Uterus (tissue), 4 donors: ENCODE results near the gene LHX6. TPM values are rescaled to one million over a fixed set of nuclear protein-coding genes. Genes with fewer than 3 reads are reported as not detected.
A peak's percentile ranks its signal among the peaks of the same experiment; 100 is the strongest.

Experiments used
- DNase-seq, 2 donors: peaks; one replicate each; pipeline ENCODE4 v3.0.0-alpha.2; 2019 to 2020
- H3K27ac ChIP-seq, 2 donors: fragments of 200-600 bp; sonication (generic); 1 replicate in 1 of 2; 2 replicates in 1 of 2; pipeline ENCODE4 v1.5.1; 2016 to 2018
- H3K27me3 ChIP-seq, 2 donors: fragments of 200-600 bp; sonication (generic); one replicate each; pipeline ENCODE4 v1.5.1; 2018 to 2019; ENCODE audit warnings: control low read depth in 1 of 2
- H3K36me3 ChIP-seq, 2 donors: fragments of 200-600 bp; sonication (generic); one replicate each; pipeline ENCODE4 v1.5.1; 2019; ENCODE audit warnings: control low read depth in 1 of 2
- H3K4me1 ChIP-seq, 2 donors: fragments of 200-600 bp; sonication (generic); one replicate each; pipeline ENCODE4 v1.5.1; 2018 to 2019; ENCODE audit warnings: control low read depth in 1 of 2
- H3K4me3 ChIP-seq, 2 donors: fragments of 200-600 bp; sonication (generic); 1 replicate in 1 of 2; 2 replicates in 1 of 2; pipeline ENCODE4 v1.5.1; 2018 to 2019; ENCODE audit warnings: mild to moderate bottlenecking in 1 of 2
- H3K9me3 ChIP-seq, 2 donors: fragments of 200-600 bp; sonication (generic); one replicate each; pipeline ENCODE4 v1.5.1; 2019; ENCODE audit warnings: control low read depth in 1 of 2
- POLR2A ChIP-seq, 2 donors: fragments of 450-650 bp; IDR thresholded peaks; one replicate each; pipeline ENCODE4 v1.6.1; 2016; ENCODE audit warnings: antibody characterized with exemption in 2 of 2, mild to moderate bottlenecking in 1 of 2, moderate library complexity in 1 of 2
- intact Hi-C: fragments of 100-400 bp; cut with DNase I; formaldehyde crosslinking; loops from one replicate; pipeline ENCODE4 v1.15.1; 2023; ENCODE audit warnings: low total_unique reads
- total RNA-seq, 4 donors: library from RNA; depleted of rRNA in 3 of 4; stranded (reverse); fragments of >200 nt in 3 of 4; gene quantifications; one replicate each; pipeline versions ENCODE4 v1.1.0 to v1.2.4, GENCODE V29; 2014 to 2023
- TF ChIP-seq, protein P1 (sequence below), 4 experiments: fragments of 200-600 bp in 2 of 4; fragments of 450-650 bp in 2 of 4; sonication (generic) in 2 of 4; IDR thresholded peaks; one replicate each; pipeline ENCODE4 v1.5.1; 2016 to 2019; ENCODE audit warnings: antibody characterized with exemption in 4 of 4, mild to moderate bottlenecking in 2 of 4, moderate library complexity in 1 of 4
- donor health status: DM: yes; HTN: yes; CAD: no.

LHX6 gene
- total RNA-seq, 4 donors from 2014 or later: 3.1 to 20.2 (median 12.2) TPM

DNA sequence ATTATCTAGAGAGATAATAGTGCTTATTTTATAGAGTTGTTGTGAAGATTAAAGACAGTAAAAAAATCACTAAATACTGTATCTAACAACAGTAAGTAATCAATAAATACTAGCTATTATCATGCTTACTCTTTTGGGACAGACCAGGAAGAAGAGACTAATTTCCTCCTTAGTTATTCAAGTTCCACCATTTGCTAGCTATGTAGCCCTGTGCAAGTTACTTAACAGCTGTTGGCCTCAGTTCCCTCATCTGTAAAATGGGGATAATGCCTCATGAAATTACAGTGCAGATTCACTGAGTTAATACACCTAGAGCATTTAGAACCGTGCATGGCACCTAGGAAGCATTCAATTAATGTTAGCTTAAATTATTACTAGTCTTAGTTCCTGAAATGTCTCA, 33.3 kb upstream of the LHX6 start:
- peaks cover 15 to 24% of the 10 kb centered on the region in 2 donors for H3K4me1 ChIP-seq
- H3K4me3 ChIP-seq: no peak overlapping the region
- no peaks in the 10 kb centered on the region for H3K36me3 ChIP-seq
- no peaks in the 10 kb centered on the region for H3K27me3 ChIP-seq
- intact Hi-C loops: no loop called here
- H3K9me3 ChIP-seq: no peaks in the 10 kb centered on the region
- TF ChIP-seq POLR2A (IDR thresholded peaks at IDR 0.05): no peak
- TF ChIP-seq, protein P1, sequence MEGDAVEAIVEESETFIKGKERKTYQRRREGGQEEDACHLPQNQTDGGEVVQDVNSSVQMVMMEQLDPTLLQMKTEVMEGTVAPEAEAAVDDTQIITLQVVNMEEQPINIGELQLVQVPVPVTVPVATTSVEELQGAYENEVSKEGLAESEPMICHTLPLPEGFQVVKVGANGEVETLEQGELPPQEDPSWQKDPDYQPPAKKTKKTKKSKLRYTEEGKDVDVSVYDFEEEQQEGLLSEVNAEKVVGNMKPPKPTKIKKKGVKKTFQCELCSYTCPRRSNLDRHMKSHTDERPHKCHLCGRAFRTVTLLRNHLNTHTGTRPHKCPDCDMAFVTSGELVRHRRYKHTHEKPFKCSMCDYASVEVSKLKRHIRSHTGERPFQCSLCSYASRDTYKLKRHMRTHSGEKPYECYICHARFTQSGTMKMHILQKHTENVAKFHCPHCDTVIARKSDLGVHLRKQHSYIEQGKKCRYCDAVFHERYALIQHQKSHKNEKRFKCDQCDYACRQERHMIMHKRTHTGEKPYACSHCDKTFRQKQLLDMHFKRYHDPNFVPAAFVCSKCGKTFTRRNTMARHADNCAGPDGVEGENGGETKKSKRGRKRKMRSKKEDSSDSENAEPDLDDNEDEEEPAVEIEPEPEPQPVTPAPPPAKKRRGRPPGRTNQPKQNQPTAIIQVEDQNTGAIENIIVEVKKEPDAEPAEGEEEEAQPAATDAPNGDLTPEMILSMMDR (IDR thresholded peaks at IDR 0.05): no peak
- no peak for DNase-seq
- peak overlapping the region in 1 of 2 donors; percentile 5 for H3K27ac ChIP-seq

DNA sequence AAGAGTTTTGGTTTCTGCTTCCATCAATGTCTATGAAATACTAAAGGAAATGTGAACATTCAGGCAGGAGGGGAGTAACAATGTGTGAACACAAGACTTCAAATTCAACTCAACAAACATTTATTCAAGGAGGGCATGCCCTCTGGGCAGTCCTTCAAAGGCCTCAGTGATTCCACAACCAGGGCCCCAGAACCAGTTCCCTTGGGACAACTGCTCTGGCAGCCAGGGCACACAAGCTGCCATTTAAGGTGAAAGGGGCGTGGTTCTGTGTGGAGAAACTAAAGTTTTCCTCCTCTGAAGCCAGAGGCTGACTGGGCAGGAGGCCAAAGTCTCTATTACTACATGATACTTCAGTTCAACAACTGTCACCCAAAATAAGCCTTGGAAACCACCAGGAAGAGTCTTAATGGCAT, 32.7 kb upstream of the LHX6 start:
- Histone ChIP-seq H3K27me3 (no peaks in the 10 kb centered on the region), H3K4me3 (no peak overlapping the region), H3K9me3 (no peaks in the 10 kb centered on the region), H3K4me1 (peaks cover 15 to 24% of the 10 kb centered on the region in 2 donors), H3K27ac (peak overlapping the region in 1 of 2 donors; percentile 5), H3K36me3 (no peaks in the 10 kb centered on the region)
- TF ChIP-seq POLR2A (IDR thresholded peaks at IDR 0.05): no peak
- TF ChIP-seq, protein P1 (IDR thresholded peaks at IDR 0.05): no peak
- intact Hi-C loops: no loop called here
- DNase-seq: peak; percentile 54 to 79

DNA sequence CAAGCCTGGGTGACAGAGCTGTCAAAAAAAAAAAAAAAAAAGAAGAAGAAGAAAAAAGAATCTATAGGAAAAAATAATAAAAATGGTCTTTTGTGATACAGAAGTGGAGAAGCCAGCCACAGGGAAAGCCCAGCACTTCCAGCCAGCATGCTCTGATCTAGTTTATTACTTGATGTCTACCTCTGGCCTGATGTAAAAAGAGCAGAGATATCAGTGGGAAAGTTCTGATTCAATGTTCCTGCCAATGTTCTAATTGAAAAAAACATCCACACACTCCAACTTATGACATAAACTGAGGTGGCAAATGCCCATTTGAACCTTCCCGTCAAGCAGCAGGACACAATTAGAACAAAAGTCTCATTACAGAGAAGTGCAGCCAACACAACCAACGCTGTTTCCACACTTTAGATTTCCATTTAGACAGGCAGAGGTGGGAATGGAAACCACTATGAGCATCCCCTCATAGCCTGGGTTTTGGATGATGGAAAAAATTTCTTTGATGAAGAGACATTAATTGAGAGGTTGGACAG, 30.2 kb upstream of the LHX6 start:
- Histone ChIP-seq H3K9me3 (no peaks in the 10 kb centered on the region), H3K27ac (no peak overlapping the region), H3K27me3 (no peaks in the 10 kb centered on the region), H3K36me3 (no peaks in the 10 kb centered on the region), H3K4me3 (no peak overlapping the region), H3K4me1 (peaks cover 12 to 16% of the 10 kb centered on the region in 2 donors)
- no peak for DNase-seq
- no peak for TF ChIP-seq POLR2A (IDR thresholded peaks at IDR 0.05)
- TF ChIP-seq, protein P1 (IDR thresholded peaks at IDR 0.05): no peak
- intact Hi-C loops: no loop called here

DNA sequence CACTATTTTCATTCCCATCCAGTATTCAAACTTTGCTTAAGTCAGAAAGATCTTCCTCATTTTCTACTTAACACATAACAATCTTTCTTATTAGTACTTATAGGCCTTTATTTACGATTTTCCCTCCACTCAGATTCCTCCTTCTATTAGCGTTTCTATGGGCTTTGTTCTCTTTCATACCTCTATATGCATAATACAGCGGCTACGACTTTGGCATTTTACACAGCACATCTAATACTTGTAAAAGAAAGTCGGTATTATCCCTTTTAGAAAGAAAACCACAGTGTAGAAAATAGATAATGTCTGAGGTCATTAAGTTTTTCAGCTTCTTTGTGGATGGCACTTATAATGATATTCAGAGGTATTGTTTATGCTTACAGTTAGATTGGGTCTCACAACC, 27.4 kb upstream of the LHX6 start:
- Histone ChIP-seq H3K4me3 (no peak overlapping the region), H3K27me3 (no peaks in the 10 kb centered on the region), H3K36me3 (no peaks in the 10 kb centered on the region), H3K4me1 (no peaks in the 10 kb centered on the region), H3K27ac (no peak overlapping the region), H3K9me3 (no peaks in the 10 kb centered on the region)
- intact Hi-C loops: no loop called here
- TF ChIP-seq, protein P1 (IDR thresholded peaks at IDR 0.05): no peak
- TF ChIP-seq POLR2A (IDR thresholded peaks at IDR 0.05): no peak
- no peak for DNase-seq

DNA sequence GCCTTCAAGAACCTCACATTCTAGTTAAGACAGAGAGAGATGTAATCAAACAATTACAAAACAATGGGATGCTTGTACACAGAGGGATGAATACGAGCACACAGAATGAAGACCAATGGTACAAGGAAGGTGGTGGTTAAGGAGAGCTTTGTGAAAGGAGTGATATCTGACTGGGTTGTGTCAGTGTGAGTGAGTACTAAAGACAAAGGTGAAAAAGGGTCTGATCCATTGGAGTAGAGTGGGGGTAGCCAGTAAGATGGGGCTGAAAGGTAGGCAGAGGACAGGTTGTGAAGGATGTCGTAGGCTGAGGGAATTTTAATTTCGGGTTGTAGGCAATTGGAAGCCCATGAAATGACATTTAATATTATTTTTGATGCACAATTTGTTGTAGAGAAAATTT, 26.0 kb upstream of the LHX6 start:
- no peaks in the 10 kb centered on the region for H3K36me3 ChIP-seq

More for the DNA sequence above, 26.0 kb upstream of the LHX6 start:
- TF ChIP-seq, protein P1 (IDR thresholded peaks at IDR 0.05): no peak
- no peak for TF ChIP-seq POLR2A (IDR thresholded peaks at IDR 0.05)
- DNase-seq: no peak
- intact Hi-C loops: no loop called here
- Histone ChIP-seq H3K4me1 (no peaks in the 10 kb centered on the region), H3K9me3 (no peaks in the 10 kb centered on the region), H3K4me3 (no peak overlapping the region), H3K27me3 (no peaks in the 10 kb centered on the region), H3K27ac (no peak overlapping the region)
